GM19463 (cell line): Measurements from ENCODE around the gene TMEM204.

ENCODE experiments used
- ATAC-seq: cut with Tn5 transposase; IDR thresholded peaks from one replicate; pipeline ENCODE4 v1.9.1; 2021; ENCODE audit warnings: mild to moderate bottlenecking, moderate library complexity; ENCODE audit not compliant: unreplicated experiment

The TMEM204 gene

GRCh38 chr16:1498899-1499676 lies 34.4 kb upstream of the TMEM204 start:
- ATAC-seq, result no peak

GRCh38 chr16:1499756-1500464 lies 33.6 kb upstream of the TMEM204 start:
- ATAC-seq, result no peak

GRCh38 chr16:1500465-1501150 lies 32.9 kb upstream of the TMEM204 start:
- ATAC-seq, result no peak

GRCh38 chr16:1501630-1502029 lies 31.8 kb upstream of the TMEM204 start:
- no peak for ATAC-seq

GRCh38 chr16:1502092-1503004 lies 31.1 kb upstream of the TMEM204 start:
- ATAC-seq, result no peak

GRCh38 chr16:1503110-1503955 lies 30.1 kb upstream of the TMEM204 start:
- ATAC-seq, result no peak

- ATAC-seq, result no peak
Observed at GRCh38 chr16:1505073-1505844, 28.2 kb upstream of the TMEM204 start.

GRCh38 chr16:1505912-1506311 lies 27.6 kb upstream of the TMEM204 start:
- ATAC-seq, result no peak

GRCh38 chr16:1506494-1507213 lies 26.8 kb upstream of the TMEM204 start:
- no peak for ATAC-seq

GRCh38 chr16:1508494-1509187 lies 24.8 kb upstream of the TMEM204 start:
- no peak for ATAC-seq

GRCh38 chr16:1509307-1510221 lies 23.9 kb upstream of the TMEM204 start:
- no peak for ATAC-seq

GRCh38 chr16:1510272-1510671 lies 23.2 kb upstream of the TMEM204 start:
- ATAC-seq, result no peak

GRCh38 chr16:1510941-1511351 lies 22.5 kb upstream of the TMEM204 start:
- no peak for ATAC-seq

- no peak for ATAC-seq
Observed at GRCh38 chr16:1511662-1512569, 21.6 kb upstream of the TMEM204 start.

GRCh38 chr16:1512774-1513173 lies 20.7 kb upstream of the TMEM204 start:
- no peak for ATAC-seq

GRCh38 chr16:1514507-1514906 lies 19.0 kb upstream of the TMEM204 start:
- no peak for ATAC-seq
